Kidney (tissue), 14 donors: ENCODE measurements around the gene NR2F6. TPM values are rescaled to one million over a fixed set of nuclear protein-coding genes. Genes with fewer than 3 reads are reported as not detected.

Experiments
- DNase-seq, 5 donors: peaks; one replicate each; pipeline ENCODE4 v3.0.0-alpha.2; 2013 to 2020
- FAIRE-seq: peaks from 2 replicates; lab custom pipeline; 2012; peaks lifted over from hg19 to GRCh38; lab: Jason Lieb, UNC
- H3K27ac ChIP-seq, 2 donors: one replicate each; pipeline ENCODE4 v1.7.0; 2013; ENCODE audit warnings: low read depth in 2 of 2, low read length in 2 of 2, inconsistent platforms in 1 of 2
- H3K27me3 ChIP-seq: one replicate; pipeline ENCODE4 v1.7.1; 2013; ENCODE audit warnings: low read length, inconsistent platforms; ENCODE audit not compliant: control insufficient read depth, insufficient read depth
- H3K36me3 ChIP-seq, 3 donors: one replicate each; pipeline versions ENCODE4 v1.7.0 to v1.7.1; 2013; ENCODE audit warnings: low read length in 3 of 3, control low read depth in 1 of 3, inconsistent platforms in 1 of 3; ENCODE audit not compliant: insufficient read depth in 3 of 3, control insufficient read depth in 2 of 3
- H3K4me1 ChIP-seq, 3 donors: one replicate each; pipeline versions ENCODE4 v1.7.0 to v1.7.1; 2013; ENCODE audit warnings: low read length in 3 of 3, inconsistent platforms in 1 of 3, low read depth in 1 of 3; ENCODE audit not compliant: control insufficient read depth in 2 of 3, insufficient read depth in 2 of 3
- H3K4me3 ChIP-seq, 3 donors: one replicate each; pipeline versions ENCODE4 v1.7.0 to v1.8.1; 2013; ENCODE audit warnings: low read length in 3 of 3, control low read depth in 1 of 3, inconsistent platforms in 1 of 3
- H3K9ac ChIP-seq, 3 donors: one replicate each; pipeline versions ENCODE4 v1.7.0 to v1.7.1; 2013; ENCODE audit warnings: low read length in 3 of 3, control low read depth in 1 of 3, inconsistent platforms in 1 of 3
- H3K9me3 ChIP-seq, 3 donors: one replicate each; pipeline versions ENCODE4 v1.7.0 to v1.7.1; 2013; ENCODE audit warnings: low read length in 3 of 3, control low read depth in 1 of 3, inconsistent platforms in 1 of 3; ENCODE audit not compliant: control insufficient read depth in 2 of 3, insufficient read depth in 1 of 3
- intact Hi-C: fragments of 100-400 bp; cut with DNase I; formaldehyde crosslinking; loops from one replicate; pipeline ENCODE4 v1.11.1; 2022
- polyA plus RNA-seq: library from polyadenylated mRNA; stranded (reverse); fragments of 350-450 nt; fragmentation: Illumina TruSeq; extraction: RNeasy Lipid Tissue Mini Kit (QIAGEN cat#74804); gene quantifications from one replicate; pipeline ENCODE4 v1.2.3, GENCODE V29; 2014; ENCODE audit warnings: low read depth, low replicate concordance; ENCODE audit not compliant: insufficient read depth
- total RNA-seq: library from RNA; stranded (reverse); fragmentation: NEBNext Ultra II Directional; extraction: Animal tissue kit (Norgen Biotek cat#: 25700); gene quantifications from one replicate; pipeline ENCODE4 v1.2.1, GENCODE V29; 2021
- TF ChIP-seq, protein P1 (sequence below): IDR thresholded peaks from 3 replicates; pipeline ENCODE4 v1.5.1; 2012; ENCODE audit warnings: mild to moderate bottlenecking, moderate library complexity, borderline replicate concordance; ENCODE audit not compliant: insufficient read depth; ENCODE audit errors: extremely low read depth
- donor health status: control.
- donor health status: control.
- donor health status: control.
- donor health status: control.
- donor health status: control.
- donor health status: DM: yes; HTN: yes; CAD: no.
- donor health status: Normal renal cell carcinoma (clear cell type).

NR2F6 gene
- total and polyA plus RNA-seq, 2 donors from 2014 or later: 46.8 to 60.2 TPM

DNA sequence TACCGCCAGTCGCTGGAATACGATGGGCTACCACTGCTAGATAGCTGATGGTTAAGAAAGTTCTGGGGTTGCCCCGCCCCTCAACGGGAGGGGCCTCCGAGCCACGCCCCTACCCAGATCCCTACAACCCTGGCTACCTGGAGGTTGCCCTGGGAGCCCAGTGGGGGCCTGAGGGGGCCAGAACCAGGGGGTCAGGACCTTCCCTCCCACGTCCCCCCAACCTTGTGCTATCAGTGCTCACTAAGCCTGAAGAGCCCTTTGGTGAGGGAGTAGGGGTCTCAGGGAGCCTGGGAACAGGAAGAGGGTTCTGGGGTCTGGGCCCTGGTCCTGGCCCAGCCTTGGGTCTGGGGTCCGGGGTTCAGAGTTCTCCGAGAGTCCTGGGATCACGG, 10.8 kb downstream of the NR2F6 start:
- intact Hi-C loops: no loop called here
- H3K4me1 ChIP-seq: peaks cover 0 to 16% (median 6%) of the 10 kb centered on the region in 3 donors
- peak overlapping the region in 1 of 3 donors; percentile 26 for H3K9ac ChIP-seq
- TF ChIP-seq, protein P1, sequence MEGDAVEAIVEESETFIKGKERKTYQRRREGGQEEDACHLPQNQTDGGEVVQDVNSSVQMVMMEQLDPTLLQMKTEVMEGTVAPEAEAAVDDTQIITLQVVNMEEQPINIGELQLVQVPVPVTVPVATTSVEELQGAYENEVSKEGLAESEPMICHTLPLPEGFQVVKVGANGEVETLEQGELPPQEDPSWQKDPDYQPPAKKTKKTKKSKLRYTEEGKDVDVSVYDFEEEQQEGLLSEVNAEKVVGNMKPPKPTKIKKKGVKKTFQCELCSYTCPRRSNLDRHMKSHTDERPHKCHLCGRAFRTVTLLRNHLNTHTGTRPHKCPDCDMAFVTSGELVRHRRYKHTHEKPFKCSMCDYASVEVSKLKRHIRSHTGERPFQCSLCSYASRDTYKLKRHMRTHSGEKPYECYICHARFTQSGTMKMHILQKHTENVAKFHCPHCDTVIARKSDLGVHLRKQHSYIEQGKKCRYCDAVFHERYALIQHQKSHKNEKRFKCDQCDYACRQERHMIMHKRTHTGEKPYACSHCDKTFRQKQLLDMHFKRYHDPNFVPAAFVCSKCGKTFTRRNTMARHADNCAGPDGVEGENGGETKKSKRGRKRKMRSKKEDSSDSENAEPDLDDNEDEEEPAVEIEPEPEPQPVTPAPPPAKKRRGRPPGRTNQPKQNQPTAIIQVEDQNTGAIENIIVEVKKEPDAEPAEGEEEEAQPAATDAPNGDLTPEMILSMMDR: no peak
- H3K27ac ChIP-seq: no peak overlapping the region
- H3K4me3 ChIP-seq: peak overlapping the region in 2 of 3 donors; percentile 7 to 29
- H3K36me3 ChIP-seq: peaks cover 0 to 14% (median 5%) of the 10 kb centered on the region in 3 donors
- H3K9me3 ChIP-seq: no peaks in the 10 kb centered on the region
- FAIRE-seq: no peak
- DNase-seq: peak in 4 of 5 donors; percentile 31 to 77 (median 54)
- no peaks in the 10 kb centered on the region for H3K27me3 ChIP-seq

DNA sequence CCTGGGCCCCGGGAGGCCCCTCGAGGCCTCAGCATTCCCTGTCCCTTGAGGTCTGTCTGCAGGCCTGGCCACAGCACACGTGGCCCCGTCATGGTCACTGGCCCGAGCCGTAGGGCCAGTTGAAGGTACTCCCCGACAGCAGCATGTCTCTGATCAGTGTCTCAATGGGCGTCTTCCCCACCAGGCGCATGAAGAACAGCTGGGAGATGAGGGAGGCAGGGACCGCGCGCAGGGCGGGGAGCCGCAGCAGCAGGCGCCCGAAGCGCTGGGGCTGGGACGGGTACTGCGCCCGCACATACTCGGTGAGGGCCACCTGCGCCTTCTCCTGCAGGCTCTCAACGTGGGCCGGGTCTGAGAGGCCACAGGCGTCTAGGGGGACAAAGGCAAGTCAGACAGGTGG, 13.5 kb downstream of the NR2F6 start:
- FAIRE-seq: no peak
- peaks cover 0 to 8% (median 2%) of the 10 kb centered on the region in 3 donors for H3K36me3 ChIP-seq
- H3K9ac ChIP-seq: no peak overlapping the region
- no peaks in the 10 kb centered on the region for H3K27me3 ChIP-seq
- peaks cover 0 to 15% (median 6%) of the 10 kb centered on the region in 3 donors for H3K4me1 ChIP-seq
- peak in 1 of 5 donors; percentile 65 for DNase-seq
- TF ChIP-seq, protein P1: no peak
- H3K9me3 ChIP-seq: no peaks in the 10 kb centered on the region
- H3K27ac ChIP-seq: no peak overlapping the region
- intact Hi-C loops: no loop called here
- H3K4me3 ChIP-seq: no peak overlapping the region

- TF ChIP-seq, protein P1: no peak
- no peak for FAIRE-seq
Measured at GRCh38 chr19:17229890-17230289, 15.8 kb downstream of the NR2F6 start.

More at GRCh38 chr19:17229890-17230289, 15.8 kb downstream of the NR2F6 start:
- no peak for DNase-seq
- no peak overlapping the region for H3K9ac ChIP-seq
- intact Hi-C loops: no loop called here
- H3K36me3 ChIP-seq: peaks cover 0 to 8% (median 2%) of the 10 kb centered on the region in 3 donors
- H3K27ac ChIP-seq: no peak overlapping the region
- no peak overlapping the region for H3K4me3 ChIP-seq
- no peaks in the 10 kb centered on the region for H3K27me3 ChIP-seq
- no peaks in the 10 kb centered on the region for H3K9me3 ChIP-seq
- H3K4me1 ChIP-seq: peaks cover 0 to 4% (median 0%) of the 10 kb centered on the region in 3 donors
